CD14-positive monocyte (primary cell): ENCODE data around the gene ECHDC3. TPM values are rescaled to one million over a fixed set of nuclear protein-coding genes. Genes with fewer than 3 reads are reported as not detected.

Source experiments
- DNase-seq, 3 donors: peaks; one replicate each; pipeline ENCODE4 v3.0.0-alpha.2; 2011 to 2022
- H2AFZ ChIP-seq: 2 replicates; pipeline ENCODE4 v1.6.0; 2012; ENCODE audit warnings: mild to moderate bottlenecking, low read depth, low read length, inconsistent platforms; ENCODE audit not compliant: insufficient read depth, poor library complexity, severe bottlenecking
- H3K27ac ChIP-seq, 2 donors: 1 replicate in 1 of 2; 2 replicates in 1 of 2; pipeline ENCODE4 v1.5.1; 2012 to 2013; ENCODE audit warnings: low read length in 2 of 2, control low read depth in 1 of 2, inconsistent platforms in 1 of 2, low read depth in 1 of 2, mild to moderate bottlenecking in 1 of 2
- H3K27me3 ChIP-seq, 2 donors: one replicate each; pipeline versions ENCODE4 v1.6.0 to v1.6.1; 2011 to 2013; ENCODE audit warnings: low read length in 2 of 2; ENCODE audit not compliant: control insufficient read depth in 2 of 2, insufficient read depth in 2 of 2
- H3K36me3 ChIP-seq, 2 donors: replicated peaks in 1 of 2; 1 replicate in 1 of 2; 2 replicates in 1 of 2; pipeline versions ENCODE4 v1.5.1 to v1.6.1; 2012 to 2013; ENCODE audit warnings: low read length in 2 of 2, control low read depth in 1 of 2, inconsistent platforms in 1 of 2, mild to moderate bottlenecking in 1 of 2; ENCODE audit not compliant: insufficient read depth in 2 of 2, control insufficient read depth in 1 of 2
- H3K4me1 ChIP-seq, 2 donors: 1 replicate in 1 of 2; 2 replicates in 1 of 2; pipeline versions ENCODE4 v1.5.1 to v1.6.1; 2012 to 2013; ENCODE audit warnings: low read length in 2 of 2, control low read depth in 1 of 2, inconsistent platforms in 1 of 2, mild to moderate bottlenecking in 1 of 2, moderate library complexity in 1 of 2; ENCODE audit not compliant: insufficient read depth in 2 of 2, control insufficient read depth in 1 of 2
- H3K4me2 ChIP-seq: replicated peaks from 2 replicates; pipeline ENCODE3; 2012; ENCODE audit warnings: low read length, moderate library complexity, mild to moderate bottlenecking; ENCODE audit not compliant: poor library complexity, severe bottlenecking; ENCODE audit errors: extremely low read depth
- H3K4me3 ChIP-seq, 3 experiments: fragments of 200-600 bp in 1 of 3; sonication (generic) in 1 of 3; replicated peaks in 1 of 3; 1 replicate in 2 of 3; 2 replicates in 1 of 3; pipeline ENCODE4 v1.5.1; 2011 to 2013; ENCODE audit warnings: low read length in 3 of 3, mild to moderate bottlenecking in 3 of 3, control low read depth in 2 of 3, low read depth in 2 of 3, inconsistent platforms in 1 of 3, moderate library complexity in 1 of 3
- H3K79me2 ChIP-seq: 2 replicates; pipeline ENCODE4 v1.6.0; 2012; ENCODE audit warnings: mild to moderate bottlenecking, control low read depth, inconsistent platforms, low read length, moderate library complexity; ENCODE audit not compliant: insufficient read depth
- H3K9ac ChIP-seq: 2 replicates; pipeline ENCODE4 v1.6.0; 2017; ENCODE audit warnings: low read length, mild to moderate bottlenecking; ENCODE audit not compliant: insufficient read depth, poor library complexity, severe bottlenecking
- H3K9me3 ChIP-seq, 2 donors: replicated peaks in 1 of 2; 1 replicate in 1 of 2; 2 replicates in 1 of 2; pipeline versions ENCODE4 v1.5.1 to v1.6.1; 2012 to 2013; ENCODE audit warnings: low read length in 2 of 2, control low read depth in 1 of 2; ENCODE audit not compliant: control insufficient read depth in 1 of 2, insufficient read depth in 1 of 2
- H4K20me1 ChIP-seq: 2 replicates; pipeline ENCODE4 v1.6.0; 2012; ENCODE audit warnings: mild to moderate bottlenecking, low read length, control low read depth, moderate library complexity; ENCODE audit not compliant: insufficient read depth
- H3K27ac Mint-ChIP-seq, 7 donors: one replicate each; pipeline ENCODE4 v1.8.0; 2020; ENCODE audit warnings: mild to moderate bottlenecking in 7 of 7, mixed read lengths in 7 of 7, moderate library complexity in 6 of 7, inconsistent platforms in 2 of 7
- H3K27me3 Mint-ChIP-seq, 3 donors: one replicate each; pipeline ENCODE4 v1.8.0; 2021 to 2022; ENCODE audit warnings: low read depth in 3 of 3, mild to moderate bottlenecking in 3 of 3, mixed read lengths in 3 of 3, moderate library complexity in 3 of 3, inconsistent platforms in 1 of 3
- H3K36me3 Mint-ChIP-seq, 2 donors: one replicate each; pipeline ENCODE4 v1.8.0; 2020; ENCODE audit warnings: mixed read lengths in 2 of 2, inconsistent platforms in 1 of 2, mild to moderate bottlenecking in 1 of 2
- H3K4me1 Mint-ChIP-seq: one replicate; pipeline ENCODE4 v1.8.0; 2020; ENCODE audit warnings: mild to moderate bottlenecking, mixed read lengths
- H3K4me3 Mint-ChIP-seq, 2 donors: one replicate each; pipeline ENCODE4 v1.8.0; 2020; ENCODE audit warnings: mild to moderate bottlenecking in 2 of 2, mixed read lengths in 2 of 2, moderate library complexity in 1 of 2
- H3K9me3 Mint-ChIP-seq, 7 donors: one replicate each; pipeline ENCODE4 v1.8.0; 2020 to 2022; ENCODE audit warnings: mixed read lengths in 7 of 7, mild to moderate bottlenecking in 6 of 7, moderate library complexity in 6 of 7, inconsistent platforms in 2 of 7
- WGBS: methylation state at CpG from one replicate; pipeline ENCODE4 v1.1.5; 2013; ENCODE audit warnings: missing lambda C conversion rate; ENCODE audit not compliant: insufficient coverage; 5-methylcytosine and 5-hydroxymethylcytosine counted together
- intact Hi-C, 2 donors: fragments of 100-400 bp; cut with micrococcal nuclease; formaldehyde crosslinking; loops; one replicate each; pipeline versions ENCODE4 v1.15.0 to v1.15.1; 2023
- polyA plus RNA-seq, 3 donors: library from polyadenylated mRNA; depleted of rRNA in 1 of 3; unstranded in 2 of 3; stranded (reverse) in 1 of 3; fragments of 300-500 nt in 2 of 3; fragments of >200 nt in 1 of 3; fragmentation: Illumina TruSeq in 2 of 3; gene quantifications; 1 replicate in 2 of 3; 2 replicates in 1 of 3; pipeline ENCODE4 v1.2.3, GENCODE V29; 2012 to 2021
- TF ChIP-seq, protein P1 (sequence below): fragments of 200-600 bp; IDR thresholded peaks from one replicate; pipeline ENCODE4 v1.8.0; 2022; ENCODE audit warnings: antibody characterized with exemption, mild to moderate bottlenecking

The ECHDC3 gene
- polyA plus RNA-seq, 3 donors, result 9.2 to 10.6 (median 9.4) TPM

DNA sequence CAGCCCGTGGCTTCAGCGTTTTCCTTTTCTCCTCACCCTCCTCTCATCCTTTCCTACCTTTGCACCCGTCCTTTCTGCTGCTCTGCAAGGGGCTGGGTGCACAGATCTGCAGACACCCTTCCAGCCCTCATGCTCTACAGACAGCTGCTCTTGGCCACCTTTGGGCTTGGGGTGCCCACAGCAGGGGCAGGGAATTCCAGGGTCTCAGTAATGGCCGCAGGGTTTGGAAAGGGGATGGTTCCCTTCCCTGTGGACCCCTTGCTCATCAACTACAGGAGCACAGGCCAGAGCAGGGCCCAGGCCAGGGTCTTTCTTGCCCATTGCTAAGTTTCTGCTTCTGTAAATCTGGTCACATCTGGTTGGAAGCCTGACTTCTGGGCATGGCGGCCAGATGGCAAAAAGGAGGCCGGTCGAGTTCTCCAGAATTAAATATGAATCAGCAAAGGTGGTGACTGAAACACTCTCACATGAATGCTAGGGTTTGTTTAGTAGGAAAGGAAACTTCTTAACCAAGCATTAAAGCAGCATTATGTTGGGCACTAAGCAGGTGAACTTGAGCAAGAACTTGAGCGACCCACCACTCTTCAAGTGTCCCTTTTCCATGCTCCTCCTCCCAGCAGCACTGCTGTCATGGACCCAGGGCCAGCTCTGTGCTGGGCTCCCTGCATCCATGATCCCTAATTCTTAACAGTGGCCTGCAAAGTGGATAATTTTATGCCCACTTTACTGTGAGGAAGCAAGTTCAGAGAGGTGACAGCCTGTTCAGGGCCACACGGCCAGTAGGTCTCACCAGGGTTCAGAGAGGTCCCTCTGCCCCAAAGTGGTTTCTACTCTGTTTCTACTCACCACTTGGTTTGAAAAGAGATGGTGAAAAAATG is 1.5 kb downstream of the ECHDC3 start:
- Mint-ChIP-seq H3K4me1 (peaks cover 44% of the 10 kb centered on the region), H3K36me3 (peaks cover 9 to 15% of the 10 kb centered on the region in 2 donors), H3K4me3 (peak overlapping the region; percentile 71 to 81), H3K27ac (peak overlapping the region in 2 of 7 donors; percentile 51 to 71), H3K9me3 (peaks cover 0 to 6% (median 0%) of the 10 kb centered on the region in 7 donors), H3K27me3 (peaks cover 3 to 15% (median 9%) of the 10 kb centered on the region in 3 donors)
- Histone ChIP-seq H3K79me2 (peaks cover 14% of the 10 kb centered on the region), H3K36me3 (no peaks in the 10 kb centered on the region), H3K4me2 (peak overlapping the region; percentile 90), H4K20me1 (no peaks in the 10 kb centered on the region), H2AFZ (no peak overlapping the region), H3K9me3 (peaks cover 0 to 6% of the 10 kb centered on the region in 2 donors), H3K9ac (no peak overlapping the region), H3K27me3 (no peaks in the 10 kb centered on the region), H3K4me3 (peak overlapping the region in 1 of 3 experiments; percentile 74), H3K4me1 (peaks cover 31 to 45% of the 10 kb centered on the region in 2 donors), H3K27ac (no peak overlapping the region)
- no peak for DNase-seq
- intact Hi-C loops, result loop anchor here in 1 of 2 donors (10.0 kb wide), 1 partner anchor 129 kb away; the partner anchor contains the start of gene USP6NL
- TF ChIP-seq, protein P1, sequence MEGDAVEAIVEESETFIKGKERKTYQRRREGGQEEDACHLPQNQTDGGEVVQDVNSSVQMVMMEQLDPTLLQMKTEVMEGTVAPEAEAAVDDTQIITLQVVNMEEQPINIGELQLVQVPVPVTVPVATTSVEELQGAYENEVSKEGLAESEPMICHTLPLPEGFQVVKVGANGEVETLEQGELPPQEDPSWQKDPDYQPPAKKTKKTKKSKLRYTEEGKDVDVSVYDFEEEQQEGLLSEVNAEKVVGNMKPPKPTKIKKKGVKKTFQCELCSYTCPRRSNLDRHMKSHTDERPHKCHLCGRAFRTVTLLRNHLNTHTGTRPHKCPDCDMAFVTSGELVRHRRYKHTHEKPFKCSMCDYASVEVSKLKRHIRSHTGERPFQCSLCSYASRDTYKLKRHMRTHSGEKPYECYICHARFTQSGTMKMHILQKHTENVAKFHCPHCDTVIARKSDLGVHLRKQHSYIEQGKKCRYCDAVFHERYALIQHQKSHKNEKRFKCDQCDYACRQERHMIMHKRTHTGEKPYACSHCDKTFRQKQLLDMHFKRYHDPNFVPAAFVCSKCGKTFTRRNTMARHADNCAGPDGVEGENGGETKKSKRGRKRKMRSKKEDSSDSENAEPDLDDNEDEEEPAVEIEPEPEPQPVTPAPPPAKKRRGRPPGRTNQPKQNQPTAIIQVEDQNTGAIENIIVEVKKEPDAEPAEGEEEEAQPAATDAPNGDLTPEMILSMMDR, result no peak
- WGBS, result 77% methylated on average over 5 of the region's 9 CpGs

DNA sequence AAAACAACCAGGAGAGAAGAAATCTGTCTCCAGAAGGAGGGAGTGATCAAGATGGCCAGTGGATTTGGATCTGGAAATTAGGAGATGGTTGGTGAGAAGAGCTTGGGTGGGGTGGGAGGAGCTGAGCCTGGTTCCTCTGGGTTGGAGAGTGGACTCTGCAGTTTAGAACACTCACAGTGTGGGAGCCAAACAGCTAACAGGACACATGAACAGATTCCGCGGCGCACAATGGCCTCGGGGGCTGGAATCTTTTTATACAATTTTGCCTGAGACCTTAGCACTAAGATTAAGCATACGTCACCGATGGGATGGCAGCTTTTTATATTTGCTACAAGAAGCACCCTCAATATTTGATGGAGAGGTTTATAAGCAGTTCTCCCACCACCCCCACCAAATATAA is 2.9 kb downstream of the ECHDC3 start:
- Mint-ChIP-seq H3K4me1 (peaks cover 45% of the 10 kb centered on the region), H3K9me3 (no peaks in the 10 kb centered on the region), H3K4me3 (no peak overlapping the region), H3K27ac (peak overlapping the region in 1 of 7 donors; percentile 39), H3K27me3 (peaks cover 2 to 13% (median 9%) of the 10 kb centered on the region in 3 donors), H3K36me3 (peaks cover 23 to 27% of the 10 kb centered on the region in 2 donors)
- intact Hi-C loops, result loop anchor here in 1 of 2 donors (10.0 kb wide), 1 partner anchor 130 kb away; the partner anchor contains the start of gene USP6NL
- H3K4me2 ChIP-seq, result no peak overlapping the region
- WGBS, result 100% methylated on average over 3 of the region's 6 CpGs
- no peaks in the 10 kb centered on the region for H3K9me3 ChIP-seq
- no peak overlapping the region for H3K4me3 ChIP-seq
- TF ChIP-seq, protein P1, result no peak
- no peak overlapping the region for H2AFZ ChIP-seq
- H3K79me2 ChIP-seq, result peaks cover 14% of the 10 kb centered on the region
- no peak for DNase-seq
- no peaks in the 10 kb centered on the region for H3K27me3 ChIP-seq
- peaks cover 31 to 45% of the 10 kb centered on the region in 2 donors for H3K4me1 ChIP-seq
- H4K20me1 ChIP-seq, result no peaks in the 10 kb centered on the region
- H3K36me3 ChIP-seq, result peaks cover under 1 to 13% of the 10 kb centered on the region in 2 donors
- H3K27ac ChIP-seq, result no peak overlapping the region
- H3K9ac ChIP-seq, result no peak overlapping the region
